Heart left ventricle (tissue), 16 donors: ENCODE results near the gene GTPBP10. TPM values are rescaled to one million over a fixed set of nuclear protein-coding genes. Genes with fewer than 3 reads are reported as not detected.

Source experiments
- ATAC-seq, 4 donors: fragments of 200-7000 bp; cut with Tn5 transposase; one replicate each; pipeline ENCODE4 v1.9.1; 2020 to 2022; ENCODE audit warnings: moderate library complexity in 4 of 4, mild to moderate bottlenecking in 3 of 4, moderate number of reproducible peaks in 1 of 4
- DNase-seq, 5 donors: peaks; one replicate each; pipeline ENCODE4 v3.0.0-alpha.2; 2020
- H3K27ac ChIP-seq, 12 donors: fragments of 200-600 bp; sonication (generic) in 4 of 12; one replicate each; pipeline versions ENCODE4 v1.5.0 to v1.8.0; 2016 to 2022; ENCODE audit warnings: mild to moderate bottlenecking in 2 of 12
- H3K27me3 ChIP-seq, 9 donors: fragments of 200-600 bp; sonication (generic) in 2 of 9; one replicate each; pipeline versions ENCODE4 v1.5.1 to v1.8.0; 2016 to 2022; ENCODE audit warnings: mild to moderate bottlenecking in 3 of 9
- H3K36me3 ChIP-seq, 9 donors: fragments of 200-600 bp; sonication (generic) in 2 of 9; one replicate each; pipeline versions ENCODE4 v1.5.0 to v1.8.0; 2018 to 2022; ENCODE audit warnings: mild to moderate bottlenecking in 2 of 9
- H3K4me1 ChIP-seq, 12 donors: fragments of 200-600 bp; sonication (generic) in 4 of 12; one replicate each; pipeline versions ENCODE4 v1.5.0 to v1.8.0; 2016 to 2022; ENCODE audit warnings: mild to moderate bottlenecking in 3 of 12
- H3K4me3 ChIP-seq, 12 donors: fragments of 200-600 bp; sonication (generic) in 4 of 12; one replicate each; pipeline versions ENCODE4 v1.5.0 to v1.8.0; 2017 to 2022; ENCODE audit warnings: mild to moderate bottlenecking in 9 of 12, moderate library complexity in 4 of 12
- H3K9me3 ChIP-seq, 12 donors: fragments of 200-600 bp; sonication (generic) in 4 of 12; one replicate each; pipeline versions ENCODE4 v1.5.0 to v1.8.0; 2016 to 2022; ENCODE audit warnings: mild to moderate bottlenecking in 1 of 12
- POLR2A ChIP-seq, 2 donors: fragments of 450-650 bp; IDR thresholded peaks; one replicate each; pipeline ENCODE4 v1.6.1; 2017; ENCODE audit warnings: antibody characterized with exemption in 2 of 2, mild to moderate bottlenecking in 2 of 2, moderate library complexity in 2 of 2
- WGBS, 4 donors: extraction: QIAGEN DNeasy Blood & Tissue Kit in 2 of 4; methylation state at CpG; one replicate each; pipeline versions ENCODE4 v1.1.5 to v1.1.7; 2013 to 2018; 5-methylcytosine and 5-hydroxymethylcytosine counted together
- intact Hi-C, 10 donors: fragments of 100-400 bp; cut with DNase I; formaldehyde crosslinking; loops; one replicate each; pipeline versions ENCODE4 v1.11.1 to v1.14.2; 2022
- polyA plus RNA-seq, 2 donors: library from polyadenylated mRNA; stranded (reverse); fragments of 200-250 nt; gene quantifications; one replicate each; pipeline ENCODE4 v1.2.3, GENCODE V29; 2013
- total RNA-seq, 9 donors: library from RNA; depleted of rRNA in 2 of 9; stranded (reverse); fragments of >200 nt in 2 of 9; fragmentation: NEBNext Ultra II Directional in 3 of 9; extraction: Animal tissue kit (Norgen Biotek cat#: 25700) in 3 of 9; gene quantifications; one replicate each; pipeline versions ENCODE4 v1.1.0 to v1.2.4, GENCODE V29; 2016 to 2023
- TF ChIP-seq, protein P1 (sequence below), 12 donors: fragments of 200-600 bp; sonication (generic) in 4 of 12; IDR thresholded peaks; one replicate each; pipeline versions ENCODE4 v1.5.0 to v1.8.0; 2018 to 2022; ENCODE audit warnings: antibody characterized with exemption in 12 of 12, mild to moderate bottlenecking in 5 of 12
- donor health status: ischemic (EF 13 %, LVEDD 7.1; RV severe dilation, severe dysfunction).
- donor health status: healthy with polysubstance abuse.
- donor health status: DM: no; HTN: yes; CAD: no.
- donor health status: DM: no; HTN: no; CAD: no.
- donor health status: ischemic (EF 25% LVEDD 6.9; RV normal size, moderate dysfunction).
- donor health status: ischemic (EF 25% LVEDD 5.7; RV mildly dilated, moderate dysfunction).
- donor health status: healthy.
- donor health status: DM: yes; HTN: yes; CAD: no.
- donor health status: ischemic (EF 35%, LVEDD 5.7; RV mildly dilated, moderate dysfunction).
- donor health status: nonischemic (EF 11% LVEDD 7.7; RV severe dilation, severe dysfunction).
- donor health status: DM: yes; HTN: yes; CAD: no.
- donor health status: PGD.
- donor health status: ischemic (EF 29% LVEDD 5.4; RV normal size, mild dysfunction).
- donor health status: nonischemic (EF 23%, LVEDD 6.1; RV moderate dilation, normal function).

The GTPBP10 gene
- total and polyA plus RNA-seq, 11 donors, result 8.2 to 28.4 (median 19.6) TPM

DNA sequence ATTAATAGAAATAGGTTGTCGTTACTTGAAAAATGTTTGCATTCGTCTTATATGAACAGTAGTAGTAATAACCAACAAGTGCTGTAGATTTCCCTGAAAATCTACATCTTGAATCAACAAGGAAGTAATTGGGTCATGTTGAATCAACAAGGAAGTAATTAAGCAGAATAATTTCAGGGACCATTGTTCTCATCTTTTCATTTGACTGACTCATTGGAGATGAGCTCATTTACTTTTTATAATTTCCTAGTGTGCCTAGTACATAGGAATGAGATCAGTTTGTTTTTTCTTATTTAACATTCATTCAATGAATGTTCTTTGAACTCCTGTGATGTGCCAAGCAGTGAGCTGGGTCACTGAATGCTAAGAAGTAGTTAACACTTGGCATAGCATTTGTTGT, 65.0 kb downstream of the GTPBP10 start:
- H3K36me3 ChIP-seq, result peaks cover 0 to 78% (median 28%) of the 10 kb centered on the region in 9 donors
- ATAC-seq (peak in 1 of 4 donors; percentile 21), DNase-seq (no peak)
- no peak overlapping the region for H3K4me3 ChIP-seq
- WGBS, 4 donors, result 44 to 84% (median 57%) methylated on average over 2 of the region's 2 CpGs
- no peaks in the 10 kb centered on the region for H3K9me3 ChIP-seq
- peaks cover 0 to 61% (median 12%) of the 10 kb centered on the region in 12 donors for H3K4me1 ChIP-seq
- intact Hi-C loops, result no loop called here
- peak overlapping the region in 2 of 12 donors; percentile 5 to 54 for H3K27ac ChIP-seq
- H3K27me3 ChIP-seq, result no peaks in the 10 kb centered on the region
- TF ChIP-seq POLR2A (IDR thresholded peaks at IDR 0.05), result no peak
- TF ChIP-seq, protein P1, sequence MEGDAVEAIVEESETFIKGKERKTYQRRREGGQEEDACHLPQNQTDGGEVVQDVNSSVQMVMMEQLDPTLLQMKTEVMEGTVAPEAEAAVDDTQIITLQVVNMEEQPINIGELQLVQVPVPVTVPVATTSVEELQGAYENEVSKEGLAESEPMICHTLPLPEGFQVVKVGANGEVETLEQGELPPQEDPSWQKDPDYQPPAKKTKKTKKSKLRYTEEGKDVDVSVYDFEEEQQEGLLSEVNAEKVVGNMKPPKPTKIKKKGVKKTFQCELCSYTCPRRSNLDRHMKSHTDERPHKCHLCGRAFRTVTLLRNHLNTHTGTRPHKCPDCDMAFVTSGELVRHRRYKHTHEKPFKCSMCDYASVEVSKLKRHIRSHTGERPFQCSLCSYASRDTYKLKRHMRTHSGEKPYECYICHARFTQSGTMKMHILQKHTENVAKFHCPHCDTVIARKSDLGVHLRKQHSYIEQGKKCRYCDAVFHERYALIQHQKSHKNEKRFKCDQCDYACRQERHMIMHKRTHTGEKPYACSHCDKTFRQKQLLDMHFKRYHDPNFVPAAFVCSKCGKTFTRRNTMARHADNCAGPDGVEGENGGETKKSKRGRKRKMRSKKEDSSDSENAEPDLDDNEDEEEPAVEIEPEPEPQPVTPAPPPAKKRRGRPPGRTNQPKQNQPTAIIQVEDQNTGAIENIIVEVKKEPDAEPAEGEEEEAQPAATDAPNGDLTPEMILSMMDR (IDR thresholded peaks at IDR 0.05), result no peak

DNA sequence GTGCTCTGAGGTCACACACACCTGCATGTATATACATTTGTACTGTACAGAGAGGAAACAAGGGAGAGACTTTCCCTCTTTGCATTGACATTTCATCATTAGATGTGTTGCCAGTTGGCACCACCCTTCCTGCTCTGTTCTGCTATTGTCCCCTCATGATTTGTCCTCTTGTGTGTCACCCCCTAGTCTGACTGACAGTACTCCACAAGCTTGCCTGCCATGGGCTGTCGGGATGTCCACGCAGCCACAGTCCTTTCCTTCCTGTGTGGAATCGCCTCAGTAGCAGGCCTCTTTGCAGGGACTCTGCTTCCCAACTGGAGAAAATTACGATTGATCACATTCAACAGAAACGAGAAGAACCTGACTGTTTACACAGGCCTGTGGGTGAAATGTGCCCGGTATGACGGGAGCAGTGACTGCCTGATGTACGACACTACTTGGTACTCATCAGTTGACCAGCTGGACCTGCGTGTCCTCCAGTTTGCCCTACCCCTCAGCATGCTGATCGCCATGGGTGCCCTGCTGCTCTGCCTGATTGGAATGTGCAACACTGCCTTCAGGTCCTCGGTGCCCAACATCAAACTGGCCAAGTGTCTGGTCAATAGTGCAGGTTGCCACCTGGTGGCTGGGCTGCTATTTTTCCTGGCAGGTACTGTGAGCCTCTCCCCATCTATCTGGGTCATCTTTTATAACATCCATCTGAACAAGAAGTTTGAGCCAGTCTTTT, 66.1 kb downstream of the GTPBP10 start:
- DNase-seq, result peak in 1 of 5 donors; percentile 29
- WGBS, 4 donors, result 79 to 90% (median 87%) methylated on average over 11 of the region's 11 CpGs
- intact Hi-C loops, result no loop called here
- TF ChIP-seq POLR2A (IDR thresholded peaks at IDR 0.05), result no peak
- TF ChIP-seq, protein P1 (IDR thresholded peaks at IDR 0.05), result peak in 4 of 12 donors; percentile 6 to 25 (median 20)
- ATAC-seq, result peak in 3 of 4 donors; percentile 16 to 58 (median 54)
- Histone ChIP-seq H3K4me1 (peaks cover 0 to 53% (median 11%) of the 10 kb centered on the region in 12 donors), H3K27ac (peak overlapping the region in 1 of 12 donors; percentile 54), H3K36me3 (peaks cover 0 to 69% (median 28%) of the 10 kb centered on the region in 9 donors), H3K27me3 (no peaks in the 10 kb centered on the region), H3K9me3 (no peaks in the 10 kb centered on the region), H3K4me3 (no peak overlapping the region)

DNA sequence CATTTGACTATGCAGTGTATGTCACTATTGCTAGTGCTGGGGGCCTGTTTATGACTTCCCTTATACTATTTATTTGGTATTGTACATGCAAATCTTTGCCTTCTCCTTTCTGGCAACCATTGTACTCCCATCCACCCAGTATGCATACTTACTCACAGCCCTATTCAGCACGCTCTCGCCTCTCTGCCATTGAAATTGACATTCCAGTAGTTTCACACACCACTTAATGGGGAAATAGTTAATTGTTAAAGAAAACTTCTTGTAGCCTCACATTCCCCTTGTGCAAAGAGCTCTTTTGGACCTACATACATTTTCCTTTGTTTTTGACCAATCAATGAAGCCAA, 66.6 kb downstream of the GTPBP10 start:
- intact Hi-C loops, result no loop called here
- Histone ChIP-seq H3K4me3 (no peak overlapping the region), H3K27ac (no peak overlapping the region), H3K4me1 (peaks cover 0 to 47% (median 11%) of the 10 kb centered on the region in 12 donors), H3K36me3 (peaks cover 0 to 65% (median 27%) of the 10 kb centered on the region in 9 donors), H3K9me3 (no peaks in the 10 kb centered on the region), H3K27me3 (no peaks in the 10 kb centered on the region)
- DNase-seq (no peak), ATAC-seq (no peak)
- 93 to 99% (median 95%) methylated on average over 2 of the region's 2 CpGs for WGBS, 4 donors
- TF ChIP-seq, protein P1 (IDR thresholded peaks at IDR 0.05), result no peak
- TF ChIP-seq POLR2A (IDR thresholded peaks at IDR 0.05), result no peak

DNA sequence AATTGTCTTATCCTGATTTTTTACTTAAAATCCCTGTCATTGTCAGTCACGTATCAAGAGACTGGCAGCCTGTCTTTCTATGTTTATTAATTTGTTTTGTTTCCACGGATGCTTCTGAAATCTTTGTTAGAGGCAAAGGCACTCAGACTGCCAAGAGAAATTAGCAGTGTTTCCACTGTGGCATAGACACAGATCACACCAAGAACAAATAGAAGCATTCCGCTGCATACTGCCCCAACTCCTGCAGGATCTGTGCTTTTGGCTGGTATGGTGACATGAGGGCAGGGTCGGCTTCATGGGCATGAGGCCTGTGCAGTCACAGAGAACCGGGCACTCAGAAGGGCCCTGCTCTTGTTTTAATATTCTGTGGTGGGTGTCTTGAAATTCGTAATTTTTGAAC, 75.1 kb downstream of the GTPBP10 start:
- Histone ChIP-seq H3K27me3 (no peaks in the 10 kb centered on the region), H3K4me1 (peaks cover 0 to 14% (median 0%) of the 10 kb centered on the region in 12 donors), H3K4me3 (no peak overlapping the region), H3K9me3 (no peaks in the 10 kb centered on the region), H3K36me3 (peaks cover 0 to 2% (median 0%) of the 10 kb centered on the region in 9 donors), H3K27ac (peak overlapping the region in 6 of 12 donors; percentile 14 to 53 (median 30))
- WGBS, 4 donors, result 57 to 67% (median 58%) methylated on average over 6 of the region's 6 CpGs
- no peak for DNase-seq
- no peak for TF ChIP-seq POLR2A (IDR thresholded peaks at IDR 0.05)
- TF ChIP-seq, protein P1 (IDR thresholded peaks at IDR 0.05), result no peak
- ATAC-seq, result peak; percentile 65 to 89 (median 84)
- intact Hi-C loops, result loop anchor here in 6 of 10 donors (10.0 kb wide), 4 partner anchors 107 to 177 kb away; partner anchors contain the start of gene CFAP69 (in 1 of the 6)
